SK-N-SH treated with all-trans-retinoic acid at 6 μM for 48 hours (cell line): Measurements from ENCODE around the gene QRICH1.

ENCODE experiments used
- ATAC-seq: fragments of 200-7000 bp; cut with Tn5 transposase; 3 replicates; pipeline ENCODE4 v1.9.1; 2020; ENCODE audit warnings: mild to moderate bottlenecking, moderate library complexity
- BACH2 ChIP-seq: fragments of 250-450 bp; sonication (Bioruptor Pico); IDR thresholded peaks from 2 replicates; pipeline ENCODE4 v1.9.0; 2021; ENCODE audit warnings: mild to moderate bottlenecking, borderline replicate concordance
- CREB5 ChIP-seq: fragments of 250-450 bp; sonication (Bioruptor Pico); IDR thresholded peaks from 2 replicates; pipeline ENCODE4 v1.5.1; 2020; ENCODE audit warnings: low read depth, mild to moderate bottlenecking, moderate library complexity
- CSDC2 ChIP-seq: fragments of 250-450 bp; sonication (Bioruptor Pico); IDR thresholded peaks from 2 replicates; pipeline ENCODE4 v1.5.0; 2020; ENCODE audit warnings: mild to moderate bottlenecking, moderate library complexity
- CSRNP3 ChIP-seq: fragments of 250-450 bp; sonication (Bioruptor Pico); IDR thresholded peaks from 2 replicates; pipeline ENCODE4 v1.5.1; 2021; ENCODE audit warnings: mild to moderate bottlenecking, moderate library complexity
- ESRRG ChIP-seq: fragments of 250-450 bp; sonication (Bioruptor Pico); IDR thresholded peaks from 2 replicates; pipeline ENCODE4 v1.6.1; 2021; ENCODE audit warnings: mild to moderate bottlenecking
- GLIS3 ChIP-seq: fragments of 250-450 bp; sonication (Bioruptor Pico); IDR thresholded peaks from 2 replicates; pipeline ENCODE4 v1.5.0; 2020; ENCODE audit warnings: mild to moderate bottlenecking, moderate library complexity
- ISL1 ChIP-seq: fragments of 250-450 bp; sonication (Bioruptor Pico); IDR thresholded peaks from 2 replicates; pipeline ENCODE4 v2.1.2; 2022; ENCODE audit warnings: mild to moderate bottlenecking, moderate library complexity
- OSR1 ChIP-seq: fragments of 250-450 bp; sonication (Bioruptor Pico); IDR thresholded peaks from 2 replicates; pipeline ENCODE4 v1.8.0; 2022; ENCODE audit warnings: moderate library complexity, mild to moderate bottlenecking, inconsistent platforms
- PATZ1 ChIP-seq: fragments of 250-450 bp; sonication (Bioruptor Pico); IDR thresholded peaks from 2 replicates; pipeline ENCODE4 v1.8.0; 2020; ENCODE audit warnings: mild to moderate bottlenecking, moderate library complexity, borderline replicate concordance
- POU6F1 ChIP-seq: fragments of 250-450 bp; sonication (Bioruptor Pico); IDR thresholded peaks from 2 replicates; pipeline ENCODE4 v1.8.0; 2021; ENCODE audit warnings: low read depth, mild to moderate bottlenecking, moderate library complexity, borderline replicate concordance
- PPARA ChIP-seq: fragments of 250-450 bp; sonication (Bioruptor Pico); IDR thresholded peaks from 2 replicates; pipeline ENCODE4 v1.5.0; 2020; ENCODE audit warnings: mild to moderate bottlenecking, borderline replicate concordance
- SNAI2 ChIP-seq: fragments of 250-450 bp; sonication (Bioruptor Pico); IDR thresholded peaks from 2 replicates; pipeline ENCODE4 v1.5.0; 2020; ENCODE audit warnings: mild to moderate bottlenecking, moderate library complexity
- TSHZ2 ChIP-seq: fragments of 250-450 bp; sonication (Bioruptor Pico); IDR thresholded peaks from 2 replicates; pipeline ENCODE4 v1.5.0; 2020; ENCODE audit warnings: mild to moderate bottlenecking, moderate library complexity
- ZFP3 ChIP-seq: fragments of 250-450 bp; sonication (Bioruptor Pico); IDR thresholded peaks from 2 replicates; pipeline ENCODE4 v1.5.0; 2020; ENCODE audit warnings: mild to moderate bottlenecking, moderate library complexity
- ZFP30 ChIP-seq: fragments of 450-650 bp; formaldehyde crosslinking; IDR thresholded peaks from 2 replicates; pipeline ENCODE4 v1.5.0; 2022; ENCODE audit warnings: mild to moderate bottlenecking, moderate library complexity
- ZNF565 ChIP-seq: fragments of 450-650 bp; formaldehyde crosslinking; conservative IDR thresholded peaks from 2 replicates; pipeline ENCODE4 v1.5.0; 2020; ENCODE audit warnings: low read depth, mild to moderate bottlenecking, moderate library complexity
- ZNF70 ChIP-seq: fragments of 450-650 bp; formaldehyde crosslinking; IDR thresholded peaks from 2 replicates; pipeline ENCODE4 v1.5.0; 2020; ENCODE audit warnings: mild to moderate bottlenecking, moderate library complexity

The QRICH1 gene

GRCh38 chr3:49124991-49125670, 31.3 kb upstream of the QRICH1 start:
- TF ChIP-seq ZNF70 (no peak), SNAI2 (CRISPR knock-in tag) (no peak), BACH2 (no peak), ESRRG (CRISPR knock-in tag) (no peak), CSDC2 (CRISPR knock-in tag) (no peak), GLIS3 (CRISPR knock-in tag) (no peak), ZNF565 (CRISPR knock-in tag) (no peak), OSR1 (no peak), CSRNP3 (CRISPR knock-in tag) (no peak), PPARA (CRISPR knock-in tag) (no peak), ZFP30 (CRISPR knock-in tag) (no peak), TSHZ2 (CRISPR knock-in tag) (no peak), CREB5 (no peak)
- ATAC-seq, result no peak

- no peak for ATAC-seq
- TF ChIP-seq PATZ1 (CRISPR knock-in tag) (no peak), GLIS3 (CRISPR knock-in tag) (no peak), ZNF565 (CRISPR knock-in tag) (no peak), ZFP3 (CRISPR knock-in tag) (no peak), CREB5 (no peak), SNAI2 (CRISPR knock-in tag) (no peak), POU6F1 (CRISPR knock-in tag) (no peak)
- TF ChIP-seq, all 23 proteins: peak for 0
These were observed 30.3 kb upstream of the QRICH1 start for GRCh38 chr3:49124203-49124602.

GRCh38 chr3:49123687-49124086, 29.8 kb upstream of the QRICH1 start:
- TF ChIP-seq ISL1 (CRISPR knock-in tag), result no peak

More at GRCh38 chr3:49123687-49124086, 29.8 kb upstream of the QRICH1 start:
- no peak for ATAC-seq
